ENCODE data around the gene WNT2. TPM values are rescaled to one million over a fixed set of nuclear protein-coding genes. Genes with fewer than 3 reads are reported as not detected.

Gene WNT2
- total RNA-seq, 3 donors from 2014 or later, result 1.5 to 2.4 (median 2.0) TPM

DNA sequence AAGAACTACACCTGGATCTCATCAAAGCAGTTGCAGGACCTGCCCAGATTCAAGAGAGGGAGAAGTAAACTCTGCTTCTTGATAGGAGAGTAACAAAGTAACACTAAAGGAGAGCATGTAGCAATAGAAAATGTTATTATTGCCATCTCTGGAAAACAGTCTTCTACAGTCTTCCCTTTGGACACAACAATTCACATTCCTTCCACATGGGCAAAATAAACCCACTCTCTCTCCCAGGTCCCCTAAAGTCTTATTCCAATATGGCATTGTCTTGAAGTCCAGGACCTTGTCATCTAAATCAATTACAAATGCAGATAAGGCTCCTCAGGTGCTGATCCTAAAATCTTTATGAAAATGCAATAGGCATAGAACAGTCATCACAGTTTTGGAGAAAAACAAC lies 10.3 kb upstream of the WNT2 start:
- no peak for TF ChIP-seq POLR2A (IDR thresholded peaks at IDR 0.05)
- TF ChIP-seq POLR2AphosphoS5 (IDR thresholded peaks at IDR 0.05), result no peak
- TF ChIP-seq CTCF (IDR thresholded peaks at IDR 0.05), result no peak
- intact Hi-C loops (cut with DNase I; ENCODE audit: low total_unique reads), result no loop called here
- H3K4me3 ChIP-seq, result no peak overlapping the region
- H3K36me3 ChIP-seq, result no peaks in the 10 kb centered on the region
- no peaks in the 10 kb centered on the region for H3K4me1 ChIP-seq
- H3K27ac ChIP-seq, result no peak overlapping the region
- DNase-seq (ENCODE audit: low spot score in 2 of 2), result no peak
- H3K9me3 ChIP-seq, result peaks cover 0 to 4% of the 10 kb centered on the region in 2 donors
- H3K27me3 ChIP-seq, result no peaks in the 10 kb centered on the region

GRCh38 chr7:117332031-117332430 lies 9.2 kb upstream of the WNT2 start:
- Histone ChIP-seq H3K9me3 (peaks cover 4 to 9% of the 10 kb centered on the region in 2 donors), H3K27me3 (no peaks in the 10 kb centered on the region), H3K4me3 (no peak overlapping the region), H3K27ac (no peak overlapping the region), H3K4me1 (no peaks in the 10 kb centered on the region), H3K36me3 (no peaks in the 10 kb centered on the region)
- DNase-seq (ENCODE audit: low spot score in 2 of 2), result no peak
- TF ChIP-seq CTCF (IDR thresholded peaks at IDR 0.05) (no peak), POLR2AphosphoS5 (IDR thresholded peaks at IDR 0.05) (no peak), POLR2A (IDR thresholded peaks at IDR 0.05) (no peak)
- intact Hi-C loops (cut with DNase I; ENCODE audit: low total_unique reads), result no loop called here

- no peak for DNase-seq (ENCODE audit: low spot score in 2 of 2)
- H3K9me3 ChIP-seq, result peaks cover 2 to 9% of the 10 kb centered on the region in 2 donors
- no peak overlapping the region for H3K4me3 ChIP-seq
- intact Hi-C loops (cut with DNase I; ENCODE audit: low total_unique reads), result no loop called here
- H3K27ac ChIP-seq, result no peak overlapping the region
- no peaks in the 10 kb centered on the region for H3K36me3 ChIP-seq
- H3K27me3 ChIP-seq, result peaks cover 0 to 28% of the 10 kb centered on the region in 2 donors
- TF ChIP-seq CTCF (IDR thresholded peaks at IDR 0.05) (no peak), POLR2A (IDR thresholded peaks at IDR 0.05) (no peak), POLR2AphosphoS5 (IDR thresholded peaks at IDR 0.05) (no peak)
- peaks cover 0 to 6% of the 10 kb centered on the region in 2 donors for H3K4me1 ChIP-seq
Observed at GRCh38 chr7:117325836-117326235, 3.0 kb upstream of the WNT2 start.

DNA sequence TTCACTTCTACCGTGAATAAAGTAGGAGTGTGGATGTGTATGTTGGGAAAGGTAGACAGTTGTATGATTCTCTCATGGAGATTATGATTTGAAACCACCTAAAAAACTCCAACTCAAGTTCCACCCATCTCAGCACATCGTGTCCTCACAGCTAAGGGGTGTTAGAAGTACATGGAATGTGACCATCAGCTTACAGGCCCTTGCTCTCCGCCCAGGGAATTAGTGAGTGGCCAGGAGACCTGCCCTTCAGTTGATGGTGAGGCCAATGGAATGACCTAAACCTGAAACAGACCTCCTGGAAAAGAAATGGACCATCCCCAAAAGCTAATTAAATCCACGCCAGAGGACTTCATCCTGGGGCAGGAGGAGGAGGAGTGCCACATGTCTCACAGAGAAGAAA lies 2.1 kb upstream of the WNT2 start:
- peak overlapping the region; percentile 46 to 50 for H3K27ac ChIP-seq
- H3K36me3 ChIP-seq, result no peaks in the 10 kb centered on the region
- H3K4me3 ChIP-seq, result peak overlapping the region; percentile 40 to 65 (median 49)
- DNase-seq (ENCODE audit: low spot score in 2 of 2), result no peak
- TF ChIP-seq POLR2A (IDR thresholded peaks at IDR 0.05) (no peak), CTCF (IDR thresholded peaks at IDR 0.05) (no peak), POLR2AphosphoS5 (IDR thresholded peaks at IDR 0.05) (no peak)
- H3K9me3 ChIP-seq, result peaks cover 0 to 9% of the 10 kb centered on the region in 2 donors
- peaks cover 0 to 6% of the 10 kb centered on the region in 2 donors for H3K4me1 ChIP-seq
- intact Hi-C loops (cut with DNase I; ENCODE audit: low total_unique reads), result no loop called here
- H3K27me3 ChIP-seq, result peaks cover 0 to 28% of the 10 kb centered on the region in 2 donors

- Histone ChIP-seq H3K27ac (peak overlapping the region; percentile 46 to 50), H3K27me3 (peaks cover 0 to 28% of the 10 kb centered on the region in 2 donors), H3K4me3 (peak overlapping the region; percentile 40 to 65 (median 49)), H3K36me3 (no peaks in the 10 kb centered on the region), H3K4me1 (peaks cover 0 to 6% of the 10 kb centered on the region in 2 donors), H3K9me3 (peaks cover 0 to 9% of the 10 kb centered on the region in 2 donors)
- intact Hi-C loops (cut with DNase I; ENCODE audit: low total_unique reads), result no loop called here
- DNase-seq (ENCODE audit: low spot score in 2 of 2), result peak in 1 of 2 donors; percentile 24
- TF ChIP-seq CTCF (IDR thresholded peaks at IDR 0.05) (no peak), POLR2AphosphoS5 (IDR thresholded peaks at IDR 0.05) (peak in 1 of 3 donors; percentile 9)
Observed at GRCh38 chr7:117323851-117324711, 1.2 kb upstream of the WNT2 start.

Data from breast epithelium (tissue), 4 donors.